ENCODE measurements around the gene ARL5A.
A peak's percentile ranks its signal among the peaks of the same experiment; 100 is the strongest.
"Not testable (repeated sequence)": the region's sequence is repeated elsewhere in the genome, so short reads cannot be mapped to it uniquely, and the experiment has no call there.

The ARL5A gene

GRCh38 chr2:151795646-151796240, 32.5 kb downstream of the ARL5A start:
- DNase-seq (ENCODE audit: low spot score): peak; percentile 7

GRCh38 chr2:151794422-151794821, 33.8 kb downstream of the ARL5A start:
- not testable (repeated sequence) for DNase-seq (ENCODE audit: low spot score)

GRCh38 chr2:151793123-151793522, 35.1 kb downstream of the ARL5A start:
- DNase-seq (ENCODE audit: low spot score): no peak

- DNase-seq (ENCODE audit: low spot score): no peak
Observed at GRCh38 chr2:151792589-151792988, 35.6 kb downstream of the ARL5A start.

- DNase-seq (ENCODE audit: low spot score): no peak
Observed at GRCh38 chr2:151791545-151791944, 36.7 kb downstream of the ARL5A start.

GRCh38 chr2:151790689-151791088, 37.5 kb downstream of the ARL5A start:
- DNase-seq (ENCODE audit: low spot score): no peak

- no peak for DNase-seq (ENCODE audit: low spot score)
Observed at GRCh38 chr2:151789055-151789834, 39.0 kb downstream of the ARL5A start.

GRCh38 chr2:151786483-151786882, 41.7 kb downstream of the ARL5A start:
- no peak for DNase-seq (ENCODE audit: low spot score)

GRCh38 chr2:151786077-151786476, 42.1 kb downstream of the ARL5A start:
- no peak for DNase-seq (ENCODE audit: low spot score)

GRCh38 chr2:151783133-151783520, 45.1 kb downstream of the ARL5A start:
- DNase-seq (ENCODE audit: low spot score): no peak

GRCh38 chr2:151782378-151783132, 45.7 kb downstream of the ARL5A start:
- DNase-seq (ENCODE audit: low spot score): no peak

- DNase-seq (ENCODE audit: low spot score): no peak
Observed at GRCh38 chr2:151781642-151782041, 46.6 kb downstream of the ARL5A start.

- DNase-seq (ENCODE audit: low spot score): no peak
Observed at GRCh38 chr2:151780938-151781337, 47.3 kb downstream of the ARL5A start.

- DNase-seq (ENCODE audit: low spot score): no peak
Observed at GRCh38 chr2:151777935-151778334, 50.3 kb downstream of the ARL5A start.

- DNase-seq (ENCODE audit: low spot score): no peak
Observed at GRCh38 chr2:151777487-151777886, 50.7 kb downstream of the ARL5A start.

- no peak for DNase-seq (ENCODE audit: low spot score)
Observed at GRCh38 chr2:151776367-151776766, 51.9 kb downstream of the ARL5A start.

- DNase-seq (ENCODE audit: low spot score): peak; percentile 21
Observed at GRCh38 chr2:151775057-151775740, 53.0 kb downstream of the ARL5A start.

GRCh38 chr2:151774506-151774905, 53.7 kb downstream of the ARL5A start:
- peak; percentile 14 for DNase-seq (ENCODE audit: low spot score)

- no peak for DNase-seq (ENCODE audit: low spot score)
Observed at GRCh38 chr2:151771599-151772358, 56.4 kb downstream of the ARL5A start.

- DNase-seq (ENCODE audit: low spot score): no peak
Observed at GRCh38 chr2:151770995-151771394, 57.2 kb downstream of the ARL5A start.

- DNase-seq (ENCODE audit: low spot score): no peak
Observed at GRCh38 chr2:151769606-151770005, 58.6 kb downstream of the ARL5A start.

- no peak for DNase-seq (ENCODE audit: low spot score)
Observed at GRCh38 chr2:151767536-151767935, 60.7 kb downstream of the ARL5A start.

Measured in hepatic stellate cell (primary cell).